Panc1 (cell line): ENCODE results near the gene B4GALT4. TPM values are rescaled to one million over a fixed set of nuclear protein-coding genes. Genes with fewer than 3 reads are reported as not detected.

Experiments used
- ATAC-seq: fragments of 200-7000 bp; cut with Tn5 transposase; 2 replicates; pipeline ENCODE4 v1.9.1; 2020; ENCODE audit warnings: mild to moderate bottlenecking, moderate library complexity
- BruUV-seq: library from RNA; stranded (reverse); fragments of 400-500 nt; replicated peaks from 2 replicates; lab custom pipeline; 2021; lab: Mats Ljungman, UMichigan
- CTCF ChIA-PET: fragments of 300-600 bp; sonication (Branson Sonifier 250); formaldehyde crosslinking; loops from one replicate; lab custom pipeline; 2022; ENCODE audit warnings: antibody characterized with exemption; lab: Charles Lee
- POLR2A ChIA-PET: fragments of 300-600 bp; sonication (Branson Sonifier 250); formaldehyde crosslinking; loops from one replicate; lab custom pipeline; 2022; ENCODE audit warnings: antibody characterized with exemption; lab: Charles Lee
- DNase-seq: peaks from one replicate; pipeline ENCODE4 v3.0.0-alpha.2; 2010; ENCODE audit warnings: low read depth, low spot score
- H3K27ac ChIP-seq: 2 replicates; pipeline ENCODE4 v1.5.1; 2011; ENCODE audit warnings: mild to moderate bottlenecking, low read length, inconsistent platforms
- H3K27me3 ChIP-seq: fragments of 200-500 bp; sonication (Bioruptor generic); 2 replicates; pipeline ENCODE4 v1.6.0; 2014; ENCODE audit warnings: low read length, inconsistent platforms; ENCODE audit not compliant: control insufficient read depth, insufficient read depth
- H3K36me3 ChIP-seq: fragments of 200-500 bp; sonication (Bioruptor generic); 2 replicates; pipeline ENCODE4 v1.5.1; 2014; ENCODE audit warnings: inconsistent platforms, mild to moderate bottlenecking, low read length, moderate library complexity; ENCODE audit not compliant: control insufficient read depth, insufficient read depth
- H3K4me1 ChIP-seq: 2 replicates; pipeline ENCODE4 v1.5.1; 2011; ENCODE audit warnings: inconsistent platforms, mild to moderate bottlenecking, low read length, moderate library complexity; ENCODE audit not compliant: control insufficient read depth, insufficient read depth
- H3K4me3 ChIP-seq, 2 experiments: 2 replicates each; pipeline ENCODE4 v1.5.1; 2011 to 2012; ENCODE audit warnings: low read depth in 2 of 2, low read length in 2 of 2, mild to moderate bottlenecking in 2 of 2, inconsistent platforms in 1 of 2, moderate library complexity in 1 of 2
- H3K9me3 ChIP-seq: fragments of 200-500 bp; sonication (Bioruptor generic); 2 replicates; pipeline ENCODE4 v1.5.1; 2014; ENCODE audit warnings: low read depth, mild to moderate bottlenecking, inconsistent platforms, low read length, moderate library complexity; ENCODE audit not compliant: control insufficient read depth, insufficient read depth
- CTCF ChIP-seq: fragments of 450-650 bp; IDR thresholded peaks from 2 replicates; pipeline ENCODE4 v1.5.1; 2017; ENCODE audit warnings: mild to moderate bottlenecking
- POLR2AphosphoS5 ChIP-seq: IDR thresholded peaks from 2 replicates; pipeline ENCODE4 v1.6.1; 2012; ENCODE audit warnings: mild to moderate bottlenecking, low read depth, low read length, moderate library complexity
- SIN3A ChIP-seq: IDR thresholded peaks from 2 replicates; pipeline ENCODE4 v1.6.1; 2012; ENCODE audit warnings: low read depth, mild to moderate bottlenecking, low read length, moderate library complexity, borderline replicate concordance; ENCODE audit not compliant: insufficient read depth
- TCF7L2 ChIP-seq: IDR thresholded peaks from 2 replicates; pipeline ENCODE4 v1.6.1; 2011; ENCODE audit warnings: mild to moderate bottlenecking, low read depth, low read length, inconsistent platforms
- in situ Hi-C: cut with HindIII; loops from 2 replicates; pipeline ENCODE4 v1.10.0; 2016; ENCODE audit warnings: low sequenced_read_pairs, low pct_unique_long_range_greater_than_20kb
- intact Hi-C: fragments of 100-400 bp; cut with micrococcal nuclease; formaldehyde crosslinking; loops from one replicate; pipeline ENCODE4 v1.10.0; 2022; ENCODE audit not compliant: unreplicated experiment
- total RNA-seq: library from RNA; stranded (reverse); gene quantifications from one replicate; pipeline ENCODE4 v1.2.1, GENCODE V29; 2021; ENCODE audit not compliant: unreplicated experiment
- TF ChIP-seq, protein P1 (sequence below), 2 experiments: IDR thresholded peaks; 2 replicates each; pipeline ENCODE4 v1.6.1; 2011 to 2012; ENCODE audit warnings: low read depth in 2 of 2, control low read depth in 1 of 2, low read length in 1 of 2, mild to moderate bottlenecking in 1 of 2, moderate library complexity in 1 of 2; ENCODE audit not compliant: insufficient read depth in 1 of 2

B4GALT4 gene
- total RNA-seq, 1 experiment from 2014 or later, result 27.4 TPM

GRCh38 chr3:119219069-119219468 lies 21.6 kb downstream of the B4GALT4 start:
- in situ Hi-C loops (no loop called here), intact Hi-C loops (no loop called here)
- BruUV-seq, result no TSS peak
- ATAC-seq, result no peak
- Histone ChIP-seq H3K4me3 (no peak overlapping the region), H3K9me3 (no peaks in the 10 kb centered on the region), H3K27me3 (no peaks in the 10 kb centered on the region), H3K4me1 (no peaks in the 10 kb centered on the region), H3K27ac (no peak overlapping the region), H3K36me3 (peaks cover 16% of the 10 kb centered on the region)
- POLR2A ChIA-PET, result no interaction called here
- CTCF ChIA-PET, result no interaction called here
- TF ChIP-seq POLR2AphosphoS5 (no peak), CTCF (no peak), TCF7L2 (no peak), SIN3A (no peak)
- TF ChIP-seq, protein P1, sequence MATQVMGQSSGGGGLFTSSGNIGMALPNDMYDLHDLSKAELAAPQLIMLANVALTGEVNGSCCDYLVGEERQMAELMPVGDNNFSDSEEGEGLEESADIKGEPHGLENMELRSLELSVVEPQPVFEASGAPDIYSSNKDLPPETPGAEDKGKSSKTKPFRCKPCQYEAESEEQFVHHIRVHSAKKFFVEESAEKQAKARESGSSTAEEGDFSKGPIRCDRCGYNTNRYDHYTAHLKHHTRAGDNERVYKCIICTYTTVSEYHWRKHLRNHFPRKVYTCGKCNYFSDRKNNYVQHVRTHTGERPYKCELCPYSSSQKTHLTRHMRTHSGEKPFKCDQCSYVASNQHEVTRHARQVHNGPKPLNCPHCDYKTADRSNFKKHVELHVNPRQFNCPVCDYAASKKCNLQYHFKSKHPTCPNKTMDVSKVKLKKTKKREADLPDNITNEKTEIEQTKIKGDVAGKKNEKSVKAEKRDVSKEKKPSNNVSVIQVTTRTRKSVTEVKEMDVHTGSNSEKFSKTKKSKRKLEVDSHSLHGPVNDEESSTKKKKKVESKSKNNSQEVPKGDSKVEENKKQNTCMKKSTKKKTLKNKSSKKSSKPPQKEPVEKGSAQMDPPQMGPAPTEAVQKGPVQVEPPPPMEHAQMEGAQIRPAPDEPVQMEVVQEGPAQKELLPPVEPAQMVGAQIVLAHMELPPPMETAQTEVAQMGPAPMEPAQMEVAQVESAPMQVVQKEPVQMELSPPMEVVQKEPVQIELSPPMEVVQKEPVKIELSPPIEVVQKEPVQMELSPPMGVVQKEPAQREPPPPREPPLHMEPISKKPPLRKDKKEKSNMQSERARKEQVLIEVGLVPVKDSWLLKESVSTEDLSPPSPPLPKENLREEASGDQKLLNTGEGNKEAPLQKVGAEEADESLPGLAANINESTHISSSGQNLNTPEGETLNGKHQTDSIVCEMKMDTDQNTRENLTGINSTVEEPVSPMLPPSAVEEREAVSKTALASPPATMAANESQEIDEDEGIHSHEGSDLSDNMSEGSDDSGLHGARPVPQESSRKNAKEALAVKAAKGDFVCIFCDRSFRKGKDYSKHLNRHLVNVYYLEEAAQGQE (IDR thresholded peaks at IDR 0.05; ENCODE audit: insufficient read depth in 1 of 2, low read depth in 2 of 2, low read length in 1 of 2), result no peak
- no peak for DNase-seq

GRCh38 chr3:119211803-119212202 lies 28.9 kb downstream of the B4GALT4 start:
- no peak for ATAC-seq
- H3K4me1 ChIP-seq, result no peaks in the 10 kb centered on the region
- peaks cover 10% of the 10 kb centered on the region; the same call in 1 of the 2 replicates for H3K36me3 ChIP-seq
- no peak for DNase-seq
- POLR2A ChIA-PET, result no interaction called here
- no peaks in the 10 kb centered on the region for H3K27me3 ChIP-seq
- CTCF ChIA-PET, result no interaction called here
- intact Hi-C loops, result no loop called here
- H3K4me3 ChIP-seq, result no peak overlapping the region
- no peak for TF ChIP-seq TCF7L2
- TF ChIP-seq POLR2AphosphoS5, result no peak
- TF ChIP-seq, protein P1 (IDR thresholded peaks at IDR 0.05; ENCODE audit: insufficient read depth in 1 of 2, low read depth in 2 of 2, low read length in 1 of 2), result no peak
- no peak for TF ChIP-seq CTCF
- no peak for TF ChIP-seq SIN3A
- H3K9me3 ChIP-seq, result no peaks in the 10 kb centered on the region
- H3K27ac ChIP-seq, result no peak overlapping the region
- in situ Hi-C loops, result no loop called here
- TSS peak; percentile 54 for BruUV-seq
